CD4-positive, alpha-beta T cell treated with Interferon gamma for 1 hour (primary cell): ENCODE data around the gene SUDS3.
"Not testable (repeated sequence)": the region's sequence is repeated elsewhere in the genome, so short reads cannot be mapped to it uniquely, and the experiment has no call there.

Experiments used
- DNase-seq: peaks from one replicate; pipeline ENCODE4 v3.0.0-alpha.2; 2020

The SUDS3 gene, protein sequence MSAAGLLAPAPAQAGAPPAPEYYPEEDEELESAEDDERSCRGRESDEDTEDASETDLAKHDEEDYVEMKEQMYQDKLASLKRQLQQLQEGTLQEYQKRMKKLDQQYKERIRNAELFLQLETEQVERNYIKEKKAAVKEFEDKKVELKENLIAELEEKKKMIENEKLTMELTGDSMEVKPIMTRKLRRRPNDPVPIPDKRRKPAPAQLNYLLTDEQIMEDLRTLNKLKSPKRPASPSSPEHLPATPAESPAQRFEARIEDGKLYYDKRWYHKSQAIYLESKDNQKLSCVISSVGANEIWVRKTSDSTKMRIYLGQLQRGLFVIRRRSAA

DNA sequence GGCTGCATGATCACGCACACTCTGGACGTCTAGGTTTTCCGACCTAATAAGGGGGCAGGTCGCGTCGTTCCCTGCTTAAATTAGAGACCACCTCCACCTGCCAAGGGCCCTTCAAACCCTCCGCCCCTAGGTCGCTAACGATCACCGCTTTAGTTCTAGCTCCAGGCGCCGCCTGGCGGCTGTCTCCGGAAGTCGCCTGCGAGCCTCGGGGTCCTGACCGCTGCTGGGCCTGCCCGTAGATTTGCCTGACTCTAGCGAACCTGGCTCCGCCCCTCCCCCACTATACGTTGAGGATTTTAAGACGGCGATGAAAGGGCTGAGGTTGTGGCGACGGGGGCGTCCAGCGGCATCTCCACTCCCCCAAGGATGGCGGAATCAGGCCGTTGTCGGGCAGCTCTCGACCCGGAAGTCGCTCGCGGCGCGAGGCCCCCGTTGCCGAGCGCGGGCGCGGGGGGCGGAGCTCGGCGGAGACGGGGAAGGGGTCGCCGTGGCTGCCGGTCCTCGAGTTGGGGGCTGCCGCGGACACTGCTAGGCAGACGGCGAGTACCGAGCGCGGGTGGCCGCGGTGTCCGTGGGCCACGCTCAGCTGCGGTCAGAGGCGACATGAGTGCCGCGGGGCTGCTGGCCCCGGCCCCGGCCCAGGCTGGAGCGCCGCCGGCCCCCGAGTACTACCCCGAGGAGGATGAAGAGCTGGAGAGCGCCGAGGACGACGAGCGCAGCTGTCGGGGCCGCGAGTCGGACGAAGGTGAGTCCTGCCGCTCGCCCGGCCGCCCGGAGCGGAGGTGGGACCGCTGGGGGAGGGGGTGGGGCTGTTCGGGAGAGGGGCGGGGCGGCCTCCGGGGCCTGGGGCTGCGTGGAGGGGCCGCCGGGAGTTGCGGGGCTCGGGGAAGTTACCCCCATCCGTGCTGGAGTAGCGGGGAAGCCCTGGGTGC is at the start of gene SUDS3:
Gene SUDS3 (plus strand): TSS at position 467 of the 932 bp plus-strand sequence. CDS start 137 bp downstream, at position 604.
- peak; percentile 87 for DNase-seq

GRCh38 chr12:118326991-118327390 is 49.4 kb upstream of the SUDS3 start:
- no peak for DNase-seq

DNA sequence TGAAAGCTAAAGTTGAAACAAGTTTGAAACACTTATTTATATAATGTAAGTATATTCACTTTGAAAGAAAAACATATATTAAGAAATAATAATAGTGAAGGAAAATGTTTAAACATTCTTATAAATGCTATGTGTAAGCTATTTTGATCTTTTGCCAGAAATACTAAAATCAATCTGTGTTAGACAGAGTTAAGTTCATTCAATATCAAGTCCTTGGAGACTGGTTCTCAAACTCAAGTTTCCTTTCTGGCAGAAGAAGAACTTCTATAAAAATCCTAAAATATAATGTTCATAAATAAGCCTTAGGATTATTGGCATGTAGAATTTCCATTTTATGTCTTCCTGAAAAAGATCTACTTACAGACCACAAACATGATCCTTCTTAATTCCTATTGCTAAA is 49.0 kb upstream of the SUDS3 start:
- DNase-seq: no peak

DNA sequence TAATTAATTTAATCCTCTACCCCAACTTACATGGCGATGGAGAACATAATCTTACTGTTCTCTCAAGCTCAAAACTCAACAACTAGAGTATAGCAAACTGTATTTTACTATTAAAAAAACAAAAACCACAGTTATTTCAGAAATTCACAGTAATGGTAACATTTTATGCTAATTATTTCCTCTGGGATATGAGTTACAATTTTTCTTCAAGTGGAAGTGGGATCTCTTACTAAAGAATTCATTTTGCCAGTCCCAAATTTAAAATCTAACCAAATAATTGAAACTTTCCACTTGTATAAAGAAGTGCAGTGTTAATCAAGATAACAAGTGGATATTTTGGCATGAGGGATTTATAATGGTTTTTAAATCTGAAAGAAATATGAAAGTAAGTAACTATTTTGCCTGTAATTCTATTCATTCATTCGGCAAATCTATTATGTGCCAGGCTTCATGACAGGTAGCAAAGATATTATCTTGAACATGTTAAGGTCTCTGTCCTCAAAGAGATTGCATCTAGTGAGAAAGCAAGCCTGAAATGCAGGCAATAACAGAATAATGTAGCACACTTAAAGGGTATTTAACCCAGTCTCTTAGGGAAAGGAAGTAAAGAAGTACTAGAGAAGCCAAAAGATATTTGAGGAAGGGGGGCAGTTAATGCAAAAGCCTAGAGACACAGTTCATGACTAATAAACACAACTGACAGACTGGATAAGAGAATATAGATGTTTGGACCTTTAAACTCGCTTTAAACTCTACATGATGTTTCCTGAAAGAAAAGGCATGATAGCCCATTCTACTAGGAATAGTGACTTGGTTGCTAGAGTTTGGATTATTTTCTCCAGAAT is 47.6 kb upstream of the SUDS3 start:
- no peak for DNase-seq

- peak; percentile 13 for DNase-seq
Observed at GRCh38 chr12:118330421-118331018, 45.8 kb upstream of the SUDS3 start.

DNA sequence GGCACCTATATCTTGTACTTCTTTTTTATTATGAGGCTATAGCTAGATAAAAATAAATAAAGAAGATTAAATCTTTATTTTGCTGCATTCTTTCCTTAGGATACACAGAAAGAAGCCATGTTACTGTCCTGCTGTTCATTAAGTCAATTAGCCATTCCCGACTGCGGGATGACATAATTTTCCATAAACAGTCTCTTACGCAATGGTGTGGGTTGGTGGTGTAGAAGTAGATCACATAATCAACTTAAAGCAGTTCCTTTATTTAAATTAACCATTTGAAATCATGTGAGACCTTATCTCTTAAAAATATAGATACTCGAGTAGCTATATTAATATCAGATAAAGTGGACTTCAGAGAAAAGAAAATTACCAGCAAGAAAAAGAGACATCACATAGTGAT is 43.8 kb upstream of the SUDS3 start:
- no peak for DNase-seq

DNA sequence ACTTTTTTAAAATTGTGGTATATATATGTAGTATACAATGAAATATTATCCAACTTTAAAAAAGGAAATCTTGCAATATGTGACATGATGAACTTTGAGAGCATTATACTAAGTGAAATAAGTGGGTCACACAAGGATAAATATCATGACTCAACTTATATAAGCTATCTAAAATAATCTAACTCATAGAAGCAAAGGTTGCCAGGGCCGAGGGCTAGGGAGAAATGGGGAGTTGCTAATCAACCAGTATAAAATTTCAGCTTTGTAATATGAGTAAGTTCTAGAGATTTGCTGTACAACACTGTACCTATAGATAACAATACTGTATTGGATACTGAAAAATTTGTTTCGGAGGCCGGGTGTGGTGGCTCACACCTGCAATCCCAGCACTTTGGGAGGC is 42.1 kb upstream of the SUDS3 start:
- no peak for DNase-seq

DNA sequence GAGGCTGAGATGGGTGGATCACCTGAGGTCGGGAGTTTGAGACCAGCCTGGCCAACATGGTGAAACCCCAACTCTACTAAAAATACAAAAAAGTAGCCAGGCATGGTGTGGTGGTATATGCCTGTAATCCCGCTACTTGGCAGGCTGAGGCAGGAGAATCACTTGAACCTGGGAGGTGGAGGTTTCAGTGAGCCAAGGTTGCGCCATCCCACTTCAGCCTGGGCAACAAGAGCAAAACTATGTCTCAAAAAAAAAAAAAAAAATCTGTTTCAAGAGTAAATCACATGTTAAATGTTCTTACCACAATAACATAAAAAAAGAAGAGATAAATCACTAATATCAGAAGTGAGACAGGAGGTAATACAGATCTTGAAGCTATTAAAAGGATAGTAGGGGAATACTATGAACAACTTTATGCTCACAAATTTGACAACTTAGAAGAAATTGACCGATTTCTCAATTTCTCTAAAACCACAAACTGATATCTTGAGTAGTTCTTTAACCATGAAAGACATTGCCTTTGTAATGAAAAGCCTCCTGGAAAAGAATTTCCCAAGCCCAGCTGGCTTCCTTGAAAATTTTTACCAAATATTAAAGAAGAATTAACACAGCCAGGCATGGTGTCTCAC is 41.3 kb upstream of the SUDS3 start:
- no peak for DNase-seq

GRCh38 chr12:118336123-118336522 is 40.2 kb upstream of the SUDS3 start:
- no peak for DNase-seq

GRCh38 chr12:118337194-118337838 is 39.0 kb upstream of the SUDS3 start:
- DNase-seq: no peak

GRCh38 chr12:118342090-118342489 is 34.3 kb upstream of the SUDS3 start:
- DNase-seq: no peak

DNA sequence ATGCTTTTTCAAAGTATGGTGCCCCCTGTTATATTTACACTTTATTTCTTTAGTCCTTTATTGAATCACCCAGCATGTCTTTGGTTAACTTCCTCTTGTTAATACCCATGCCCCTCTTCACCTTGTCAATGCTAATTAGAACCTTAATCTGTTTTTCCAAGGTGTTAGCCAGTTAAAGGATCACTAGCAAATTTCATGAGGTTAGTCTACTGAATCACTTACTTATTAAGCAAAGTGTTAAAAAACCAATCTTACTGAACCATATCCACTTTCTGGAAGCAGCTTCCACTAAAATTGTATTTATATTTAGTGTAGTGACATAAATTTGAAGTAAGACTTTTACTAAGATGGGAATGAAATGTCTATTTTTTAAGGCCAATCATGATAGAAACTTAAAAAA is 31.5 kb upstream of the SUDS3 start:
- DNase-seq: no peak

DNA sequence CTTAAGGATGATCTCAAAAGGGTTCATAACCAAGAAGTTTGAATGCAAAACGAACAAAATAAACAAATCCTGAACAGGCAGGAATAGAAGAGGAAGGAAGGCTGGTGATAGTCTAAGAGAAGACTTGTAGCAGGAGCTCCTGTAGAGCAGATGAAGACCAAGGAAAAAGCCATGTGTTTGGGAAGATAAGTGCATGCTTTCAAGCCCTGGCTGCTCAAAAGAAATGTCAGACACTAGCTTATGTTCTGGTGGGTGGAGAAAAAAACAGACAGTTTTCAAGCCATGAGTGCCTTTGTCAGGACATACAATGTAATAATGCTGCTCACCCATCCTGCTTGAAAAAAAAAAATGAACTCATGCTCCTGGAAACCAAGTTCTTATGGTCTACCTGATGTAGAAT is 31.0 kb upstream of the SUDS3 start:
- no peak for DNase-seq

DNA sequence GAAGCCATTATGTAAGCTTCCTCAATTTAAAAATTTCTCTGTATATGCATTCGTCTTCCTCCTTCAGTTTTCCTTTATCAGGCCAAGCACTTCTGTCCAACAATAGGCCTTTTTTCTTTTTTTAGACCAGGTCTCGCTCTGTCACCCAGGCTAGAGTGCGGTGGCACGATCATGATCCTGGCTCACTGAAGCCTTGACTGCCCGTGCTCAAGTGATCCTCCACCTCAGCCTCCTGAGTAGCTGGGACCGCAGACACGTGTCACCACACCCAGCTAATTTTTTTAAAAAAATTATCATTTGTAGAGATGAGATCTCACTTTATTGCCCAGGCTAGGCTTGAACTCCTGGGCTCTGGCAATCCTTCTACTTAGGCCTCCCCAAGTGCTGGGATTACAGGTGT is 29.5 kb upstream of the SUDS3 start:
- no peak for DNase-seq

- no peak for DNase-seq
Observed at GRCh38 chr12:118347916-118348315, 28.4 kb upstream of the SUDS3 start.

GRCh38 chr12:118350908-118351559 is 25.3 kb upstream of the SUDS3 start:
- no peak for DNase-seq

- DNase-seq: no peak
Observed at GRCh38 chr12:118353721-118354120, 22.6 kb upstream of the SUDS3 start.

DNA sequence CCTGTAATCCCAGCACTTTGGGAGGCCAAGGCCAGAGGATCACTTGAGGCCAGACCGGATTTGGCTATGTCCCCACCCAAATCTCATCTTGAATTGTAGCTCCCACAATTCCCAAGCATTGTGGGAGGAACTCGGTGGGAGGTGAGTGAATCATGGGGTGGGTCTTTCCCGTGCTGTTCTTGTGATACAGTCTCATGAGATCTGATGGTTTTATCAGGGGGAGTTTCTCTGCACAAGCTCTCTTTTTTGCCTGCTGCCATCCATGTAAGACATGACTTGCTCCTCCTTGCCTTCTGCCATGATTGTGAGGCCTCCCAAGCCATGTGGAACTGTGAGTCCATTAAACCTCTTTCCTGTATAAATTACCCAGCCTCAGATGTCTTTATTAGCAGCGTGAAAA is 21.9 kb upstream of the SUDS3 start:
- not testable (repeated sequence) for DNase-seq

GRCh38 chr12:118354903-118355302 is 21.5 kb upstream of the SUDS3 start:
- no peak for DNase-seq

DNA sequence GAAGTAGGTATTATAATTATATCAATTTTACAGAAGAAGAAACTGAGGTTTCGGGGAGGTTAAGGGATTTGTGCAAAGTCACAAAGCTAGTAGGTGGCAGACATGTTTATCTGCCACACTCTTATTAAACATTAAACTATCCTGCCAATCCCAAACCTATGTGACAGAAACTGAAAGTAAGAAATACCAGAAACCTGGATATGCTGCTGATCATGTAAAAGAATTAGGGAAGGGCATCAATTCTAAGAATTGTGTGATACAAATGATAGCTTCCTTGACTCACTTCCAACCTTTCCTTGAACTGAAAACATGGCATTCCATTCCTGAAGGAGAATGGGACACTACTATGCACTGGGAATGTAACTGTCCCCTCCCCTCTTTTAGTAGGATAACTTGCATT is 20.5 kb upstream of the SUDS3 start:
- no peak for DNase-seq

GRCh38 chr12:118356809-118357256 is 19.5 kb upstream of the SUDS3 start:
- DNase-seq: no peak
